Activated CD8-positive, alpha-beta T cell treated with anti-CD3 and anti-CD28 coated beads, Interleukin-2, amount 10 ng/mL, durations not matched to agents 7 days and 5 days (primary cell): Measurements from ENCODE around the gene MAST1. TPM values are rescaled to one million over a fixed set of nuclear protein-coding genes. Genes with fewer than 3 reads are reported as not detected.
"Not testable (repeated sequence)": the region's sequence is repeated elsewhere in the genome, so short reads cannot be mapped to it uniquely, and the experiment has no call there.

Experiments used
- ATAC-seq: fragments of 150-1000 bp; cut with Tn5 transposase; one replicate; pipeline ENCODE4 v1.10.0; 2021; ENCODE audit warnings: moderate library complexity
- CTCF ChIA-PET: fragments of 350-600 bp; sonication (Branson Sonifier 250); formaldehyde crosslinking; loops from one replicate; lab custom pipeline; 2021; ENCODE audit warnings: antibody characterized with exemption; lab: Charles Lee
- POLR2A ChIA-PET: fragments of 350-600 bp; sonication (Branson Sonifier 250); formaldehyde crosslinking; loops from one replicate; lab custom pipeline; 2021; ENCODE audit warnings: antibody characterized with exemption; lab: Charles Lee
- DNase-seq: peaks from one replicate; pipeline ENCODE4 v3.0.0-alpha.2; 2020
- H3K27ac Mint-ChIP-seq: one replicate; pipeline ENCODE4 v1.8.0; 2021; ENCODE audit warnings: mild to moderate bottlenecking, mixed read lengths
- H3K27me3 Mint-ChIP-seq: one replicate; pipeline ENCODE4 v1.8.0; 2021; ENCODE audit warnings: low read depth, mixed read lengths
- H3K36me3 Mint-ChIP-seq: one replicate; pipeline ENCODE4 v1.8.0; 2021; ENCODE audit warnings: low read depth, mixed read lengths
- H3K4me1 Mint-ChIP-seq: one replicate; pipeline ENCODE4 v1.8.0; 2021; ENCODE audit warnings: low read depth, mixed read lengths
- H3K4me3 Mint-ChIP-seq: one replicate; pipeline ENCODE4 v1.8.0; 2021; ENCODE audit warnings: mild to moderate bottlenecking, mixed read lengths
- H3K9me3 Mint-ChIP-seq: one replicate; pipeline ENCODE4 v1.8.0; 2022; ENCODE audit warnings: mixed read lengths; ENCODE audit not compliant: insufficient read depth
- total RNA-seq, 2 experiments: library from RNA; stranded (reverse); gene quantifications; one replicate each; pipeline ENCODE4 v1.2.3, GENCODE V29; 2021

Gene MAST1
- total RNA-seq, 2 experiments from 2014 or later = 0.89 to 1.3 TPM

DNA sequence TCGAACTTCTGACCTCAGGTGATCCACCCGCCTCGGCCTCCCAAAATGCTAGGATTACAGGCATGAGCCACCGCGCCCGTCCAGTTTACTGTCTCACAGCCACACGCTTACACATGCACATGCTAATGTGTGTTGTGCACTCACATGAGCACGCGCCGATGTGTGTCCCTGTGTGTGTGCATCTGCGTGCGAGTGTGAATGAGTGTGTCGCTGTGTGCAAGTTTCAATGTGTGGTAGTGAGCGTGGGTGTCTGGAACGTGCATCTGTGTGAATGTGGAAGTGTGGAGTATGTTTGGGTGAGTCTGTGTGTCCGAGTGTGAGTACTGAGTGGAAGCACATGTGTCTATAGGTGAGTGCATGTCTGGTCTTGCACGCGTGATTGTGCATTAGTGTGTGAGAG is 4.2 kb downstream of the MAST1 start:
- DNase-seq (no peak), ATAC-seq (no peak)
- CTCF ChIA-PET = no interaction called here
- Mint-ChIP-seq H3K27ac (no peak overlapping the region), H3K4me1 (peaks cover 27% of the 10 kb centered on the region), H3K27me3 (peaks cover 53% of the 10 kb centered on the region), H3K36me3 (no peaks in the 10 kb centered on the region), H3K4me3 (no peak overlapping the region), H3K9me3 (no peaks in the 10 kb centered on the region)
- POLR2A ChIA-PET = no interaction called here

DNA sequence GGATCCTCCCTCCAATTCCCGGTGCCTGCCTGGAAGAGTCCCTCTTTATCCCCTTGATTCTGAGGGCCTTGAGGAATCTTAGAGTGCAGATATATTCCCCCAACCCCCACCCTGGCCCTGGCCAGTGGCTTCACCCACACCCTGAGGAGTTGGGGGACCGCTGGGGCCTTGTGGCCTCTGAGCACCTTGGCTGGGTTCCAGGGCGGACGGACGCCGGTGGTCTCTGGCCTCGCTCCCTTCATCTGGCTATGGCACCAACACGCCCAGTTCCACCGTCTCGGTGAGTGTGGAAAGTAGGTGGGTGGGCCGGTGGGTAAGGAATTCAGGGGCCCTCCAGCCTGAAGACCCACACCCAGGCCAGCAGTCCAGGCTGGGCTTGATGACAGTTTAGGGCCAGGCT is 5.0 kb downstream of the MAST1 start:
- ATAC-seq = no peak
- Mint-ChIP-seq H3K36me3 (no peaks in the 10 kb centered on the region), H3K4me1 (peaks cover 28% of the 10 kb centered on the region), H3K27me3 (peaks cover 48% of the 10 kb centered on the region), H3K4me3 (no peak overlapping the region), H3K9me3 (no peaks in the 10 kb centered on the region), H3K27ac (no peak overlapping the region)
- CTCF ChIA-PET = interaction anchor here (7.3 kb wide), 1 partner anchor 85 kb away, joined by 75 read pairs; no protein-coding TSS in a partner anchor
- POLR2A ChIA-PET = no interaction called here
- DNase-seq = no peak

DNA sequence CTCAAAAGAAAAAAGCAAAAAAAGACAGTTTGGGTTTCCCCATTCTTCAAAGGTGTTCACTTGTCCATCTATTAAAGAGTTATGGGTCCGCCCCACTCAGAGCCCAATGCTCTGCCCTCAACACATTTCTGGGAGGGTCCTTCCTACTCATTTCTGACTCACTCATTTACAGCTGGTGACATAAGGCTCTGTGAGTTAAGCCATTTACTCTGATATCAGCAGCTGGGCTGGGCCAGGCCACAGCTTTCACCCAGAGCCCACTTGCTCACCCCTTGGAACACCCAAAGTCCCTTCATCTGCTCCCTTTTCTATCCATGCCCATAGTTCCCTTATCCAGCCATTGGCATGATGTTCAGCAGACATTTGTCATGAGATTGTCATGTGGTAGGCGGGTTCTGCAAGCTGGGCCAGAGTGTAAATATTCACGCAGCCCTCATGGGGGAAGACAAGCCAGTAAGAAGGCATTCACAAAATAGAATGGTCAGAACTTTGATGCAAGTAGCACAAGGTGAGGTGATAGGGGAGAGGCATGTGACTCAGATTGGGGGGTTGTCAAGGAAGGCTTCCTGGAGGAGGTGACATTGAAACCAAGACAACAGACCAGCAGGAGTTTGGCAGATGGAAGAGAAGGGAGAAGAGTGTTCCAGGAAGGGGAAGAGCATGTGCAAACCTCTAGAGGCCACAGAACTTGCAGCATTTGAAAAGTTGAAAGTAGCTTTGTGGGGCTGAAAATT is 5.9 kb downstream of the MAST1 start:
- POLR2A ChIA-PET = no interaction called here
- Mint-ChIP-seq H3K4me3 (no peak overlapping the region), H3K27ac (no peak overlapping the region), H3K27me3 (peaks cover 44% of the 10 kb centered on the region), H3K36me3 (no peaks in the 10 kb centered on the region), H3K4me1 (peaks cover 24% of the 10 kb centered on the region), H3K9me3 (no peaks in the 10 kb centered on the region)
- ATAC-seq (no peak), DNase-seq (no peak)
- CTCF ChIA-PET = interaction anchor here (1.4 to 7.3 kb wide), 3 partner anchors 78 to 121 kb away, joined by 3 to 75 read pairs (median 6); no protein-coding TSS in a partner anchor

DNA sequence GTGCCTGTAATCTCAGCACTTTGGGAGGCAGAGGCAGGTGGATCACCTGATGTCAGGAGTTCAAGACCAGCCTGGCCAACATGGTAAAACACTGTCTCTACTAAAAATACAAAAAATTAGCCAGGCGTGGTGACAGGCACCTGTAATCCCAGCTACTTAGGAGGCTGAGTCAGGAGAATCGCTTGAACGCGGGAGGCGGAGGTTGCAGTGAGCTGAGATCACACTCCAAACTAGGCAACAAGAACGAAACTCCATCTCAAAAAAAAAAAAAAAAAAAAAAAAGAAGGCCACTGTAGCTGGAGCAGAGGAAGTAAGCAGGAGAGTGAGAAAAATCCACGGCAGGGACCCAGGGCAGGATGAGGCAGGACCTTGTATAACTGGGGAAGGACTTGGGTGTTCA is 8.3 kb downstream of the MAST1 start:
- H3K27ac Mint-ChIP-seq, H3K4me3 Mint-ChIP-seq, ATAC-seq, H3K4me1 Mint-ChIP-seq, H3K36me3 Mint-ChIP-seq, H3K9me3 Mint-ChIP-seq, DNase-seq: not testable (repeated sequence)
- ChIA-PET CTCF (interaction anchor here (0.5 to 7.3 kb wide), 29 partner anchors 10 to 233 kb away, joined by 3 to 75 read pairs (median 5); partner anchors contain the start of genes GET3, JUNB, PRDX2 and RTBDN), POLR2A (interaction anchor here (0.7 kb wide), 1 partner anchor 30 kb away, joined by 3 read pairs; no protein-coding TSS in a partner anchor)
- H3K27me3 Mint-ChIP-seq = peaks cover 24% of the 10 kb centered on the region

DNA sequence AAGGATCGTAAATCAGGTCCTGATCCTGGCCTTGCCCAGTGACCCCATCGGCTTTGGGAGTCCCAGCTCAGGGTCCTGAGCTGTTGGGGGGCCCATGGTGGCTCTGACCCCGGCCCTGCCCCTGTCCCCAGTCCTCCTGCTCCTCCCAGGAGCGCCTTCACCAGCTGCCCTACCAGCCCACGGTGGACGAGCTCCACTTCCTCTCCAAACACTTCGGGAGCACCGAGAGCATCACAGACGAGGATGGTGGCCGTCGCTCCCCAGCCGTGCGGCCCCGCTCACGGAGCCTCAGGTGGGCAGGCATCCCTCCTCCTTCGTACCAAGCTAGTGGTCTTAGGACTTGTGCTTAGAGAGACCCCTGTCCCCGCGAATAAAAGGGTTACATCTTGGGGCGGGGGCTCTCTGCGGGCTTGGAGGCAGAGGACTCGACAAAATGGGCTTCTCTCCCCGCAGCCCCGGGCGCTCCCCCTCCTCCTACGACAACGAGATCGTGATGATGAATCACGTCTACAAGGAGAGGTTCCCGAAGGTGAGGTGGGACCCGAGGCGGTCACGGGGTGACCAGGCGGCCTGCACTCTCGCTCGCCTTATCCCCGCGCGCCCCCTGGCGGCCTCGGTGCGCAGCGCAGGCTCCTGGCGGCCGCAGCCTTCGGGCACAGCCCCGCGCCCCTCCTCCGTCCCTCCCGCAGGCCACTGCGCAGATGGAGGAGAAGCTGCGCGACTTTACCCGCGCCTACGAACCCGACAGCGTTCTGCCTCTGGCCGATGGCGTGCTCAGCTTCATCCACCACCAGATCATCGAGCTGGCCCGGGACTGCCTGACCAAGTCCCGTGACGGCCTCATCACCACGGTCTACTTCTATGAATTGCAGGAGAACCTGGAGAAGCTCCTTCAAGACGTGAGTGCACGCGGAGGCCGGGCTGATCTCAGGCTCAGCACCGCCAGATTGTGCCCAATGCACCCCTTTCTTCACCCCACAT is 9.1 kb downstream of the MAST1 start:
- Mint-ChIP-seq H3K4me1 (peaks cover 8% of the 10 kb centered on the region), H3K27ac (no peak overlapping the region), H3K36me3 (no peaks in the 10 kb centered on the region), H3K9me3 (no peaks in the 10 kb centered on the region), H3K4me3 (peak overlapping the region; percentile 34), H3K27me3 (peaks cover 19% of the 10 kb centered on the region)
- DNase-seq (peak; percentile 86), ATAC-seq (peak; percentile 98)
- ChIA-PET CTCF (interaction anchor here (0.5 to 7.3 kb wide), 59 partner anchors 10 to 283 kb away, joined by 3 to 75 read pairs (median 4); partner anchors contain the start of genes DNASE2, FBXW9, GCDH and GET3), POLR2A (interaction anchor here (0.5 to 0.7 kb wide), 4 partner anchors 29 to 1642 kb away, joined by 3 to 5 read pairs (median 3); no protein-coding TSS in a partner anchor)

DNA sequence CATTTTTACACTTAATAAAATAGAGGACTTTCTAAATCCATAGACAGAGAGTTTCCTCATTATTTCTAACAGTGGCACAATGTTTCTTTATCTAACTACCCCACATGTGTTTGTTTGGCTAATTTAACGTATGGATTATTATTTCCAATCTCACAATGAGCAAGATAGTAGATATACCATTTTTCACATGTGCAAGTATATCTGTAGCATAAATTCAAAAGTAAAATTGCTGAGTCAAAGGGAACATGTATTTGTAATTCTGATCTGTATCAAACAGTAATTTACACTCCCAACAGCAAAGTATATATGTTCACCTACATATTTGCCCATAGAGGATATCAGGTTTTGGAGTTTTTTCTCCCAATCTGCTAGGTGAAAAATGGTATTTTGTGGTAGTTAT is 18.3 kb downstream of the MAST1 start:
- Mint-ChIP-seq H3K27ac (no peak overlapping the region), H3K27me3 (peaks cover 3% of the 10 kb centered on the region), H3K36me3 (no peaks in the 10 kb centered on the region), H3K4me3 (no peak overlapping the region), H3K9me3 (no peaks in the 10 kb centered on the region), H3K4me1 (no peaks in the 10 kb centered on the region)
- ChIA-PET CTCF (no interaction called here), POLR2A (no interaction called here)
- DNase-seq (no peak), ATAC-seq (no peak)

DNA sequence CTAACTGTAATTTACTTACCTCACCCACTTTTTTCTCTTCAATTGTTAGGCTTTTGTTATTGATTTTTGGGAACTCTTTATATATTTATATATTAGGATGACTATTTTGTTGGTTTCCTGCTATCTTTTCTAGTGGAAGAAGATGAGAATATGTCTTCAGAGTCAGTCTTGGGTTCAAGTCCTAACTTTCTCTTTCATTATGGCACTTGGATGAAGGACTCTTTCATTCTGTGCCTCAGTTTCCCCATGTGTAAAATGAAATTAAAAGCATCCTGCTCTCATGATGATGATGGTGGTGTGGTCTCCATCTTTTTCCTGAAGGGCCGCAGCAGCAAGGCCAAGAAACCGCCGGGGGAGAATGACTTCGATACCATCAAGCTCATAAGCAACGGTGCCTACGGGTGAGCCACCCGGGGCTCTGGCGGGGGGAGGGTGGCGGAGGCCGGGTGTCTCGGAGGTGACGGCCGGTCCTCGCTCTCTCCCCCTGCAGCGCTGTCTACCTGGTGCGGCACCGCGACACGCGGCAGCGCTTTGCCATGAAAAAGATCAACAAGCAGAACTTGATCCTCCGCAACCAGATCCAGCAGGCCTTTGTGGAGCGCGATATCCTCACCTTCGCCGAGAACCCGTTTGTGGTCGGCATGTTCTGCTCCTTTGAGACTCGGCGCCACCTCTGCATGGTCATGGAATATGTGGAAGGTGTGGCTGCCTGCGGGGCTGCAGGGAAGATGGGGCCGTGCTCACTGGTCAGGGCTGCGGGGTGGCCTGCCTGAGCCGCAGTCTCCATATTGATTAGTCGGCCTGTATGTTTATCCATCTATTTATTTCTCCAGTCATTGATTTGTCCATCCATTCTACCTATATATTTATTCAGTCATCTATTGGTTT is 20.0 kb downstream of the MAST1 start:
- no peak for DNase-seq
- Mint-ChIP-seq H3K4me1 (no peaks in the 10 kb centered on the region), H3K36me3 (no peaks in the 10 kb centered on the region), H3K4me3 (no peak overlapping the region), H3K27me3 (peaks cover 3% of the 10 kb centered on the region), H3K9me3 (no peaks in the 10 kb centered on the region), H3K27ac (no peak overlapping the region)
- ChIA-PET POLR2A (no interaction called here), CTCF (interaction anchor here (1.3 kb wide), 1 partner anchor 10 kb away, joined by 6 read pairs; no protein-coding TSS in a partner anchor)
- no peak for ATAC-seq

DNA sequence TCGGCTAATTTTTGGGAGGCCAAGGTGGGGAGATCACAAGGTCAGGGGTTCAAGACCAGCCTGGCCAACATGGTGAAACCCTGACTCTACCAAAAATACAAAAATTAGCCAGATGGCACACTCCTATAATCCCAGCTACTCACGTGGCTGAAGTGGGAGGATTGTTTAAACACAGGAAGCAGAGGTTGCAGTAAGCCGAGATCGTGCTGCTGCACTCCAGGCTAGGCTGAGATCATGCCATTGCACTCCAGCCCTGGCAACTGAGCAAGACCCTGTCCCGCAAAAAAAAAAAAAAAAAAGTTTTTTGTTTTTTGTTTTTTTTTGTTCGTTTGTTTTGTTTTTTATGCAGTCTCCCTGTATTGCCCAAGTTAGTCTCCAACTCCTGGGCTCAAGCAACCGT is 21.2 kb downstream of the MAST1 start:
- Mint-ChIP-seq H3K27me3 (peaks cover 3% of the 10 kb centered on the region), H3K9me3 (no peaks in the 10 kb centered on the region), H3K4me1 (no peaks in the 10 kb centered on the region), H3K27ac (no peak overlapping the region), H3K36me3 (no peaks in the 10 kb centered on the region), H3K4me3 (no peak overlapping the region)
- ATAC-seq = no peak
- ChIA-PET CTCF (no interaction called here), POLR2A (no interaction called here)
- no peak for DNase-seq

DNA sequence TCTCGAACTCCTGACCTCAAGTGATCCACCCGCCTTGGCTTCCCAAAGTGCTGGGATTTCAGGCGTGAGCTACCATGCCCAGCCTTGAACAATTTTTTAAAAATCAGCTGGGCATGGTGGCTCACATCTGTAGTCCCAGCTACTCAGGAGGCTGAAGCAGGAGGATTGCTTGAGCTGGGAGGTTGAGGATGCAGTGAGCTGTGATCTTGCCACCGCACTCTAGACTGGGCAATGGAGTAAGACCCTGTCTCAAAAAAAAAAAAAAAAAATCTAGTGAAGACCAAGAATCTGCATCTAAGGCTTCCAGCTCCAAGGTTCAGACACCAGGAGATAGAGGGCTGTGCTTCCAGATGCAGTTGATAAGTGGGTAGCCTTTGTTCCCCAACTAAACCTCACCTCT is 25.8 kb downstream of the MAST1 start:
- POLR2A ChIA-PET = no interaction called here
- Mint-ChIP-seq H3K36me3 (no peaks in the 10 kb centered on the region), H3K27me3 (no peaks in the 10 kb centered on the region), H3K4me1 (peaks cover 18% of the 10 kb centered on the region), H3K9me3 (no peaks in the 10 kb centered on the region), H3K4me3 (no peak overlapping the region), H3K27ac (no peak overlapping the region)
- DNase-seq (no peak), ATAC-seq (no peak)
- CTCF ChIA-PET = interaction anchor here (0.8 to 2.0 kb wide), 6 partner anchors 16 to 107 kb away, joined by 4 to 9 read pairs (median 6); no protein-coding TSS in a partner anchor

DNA sequence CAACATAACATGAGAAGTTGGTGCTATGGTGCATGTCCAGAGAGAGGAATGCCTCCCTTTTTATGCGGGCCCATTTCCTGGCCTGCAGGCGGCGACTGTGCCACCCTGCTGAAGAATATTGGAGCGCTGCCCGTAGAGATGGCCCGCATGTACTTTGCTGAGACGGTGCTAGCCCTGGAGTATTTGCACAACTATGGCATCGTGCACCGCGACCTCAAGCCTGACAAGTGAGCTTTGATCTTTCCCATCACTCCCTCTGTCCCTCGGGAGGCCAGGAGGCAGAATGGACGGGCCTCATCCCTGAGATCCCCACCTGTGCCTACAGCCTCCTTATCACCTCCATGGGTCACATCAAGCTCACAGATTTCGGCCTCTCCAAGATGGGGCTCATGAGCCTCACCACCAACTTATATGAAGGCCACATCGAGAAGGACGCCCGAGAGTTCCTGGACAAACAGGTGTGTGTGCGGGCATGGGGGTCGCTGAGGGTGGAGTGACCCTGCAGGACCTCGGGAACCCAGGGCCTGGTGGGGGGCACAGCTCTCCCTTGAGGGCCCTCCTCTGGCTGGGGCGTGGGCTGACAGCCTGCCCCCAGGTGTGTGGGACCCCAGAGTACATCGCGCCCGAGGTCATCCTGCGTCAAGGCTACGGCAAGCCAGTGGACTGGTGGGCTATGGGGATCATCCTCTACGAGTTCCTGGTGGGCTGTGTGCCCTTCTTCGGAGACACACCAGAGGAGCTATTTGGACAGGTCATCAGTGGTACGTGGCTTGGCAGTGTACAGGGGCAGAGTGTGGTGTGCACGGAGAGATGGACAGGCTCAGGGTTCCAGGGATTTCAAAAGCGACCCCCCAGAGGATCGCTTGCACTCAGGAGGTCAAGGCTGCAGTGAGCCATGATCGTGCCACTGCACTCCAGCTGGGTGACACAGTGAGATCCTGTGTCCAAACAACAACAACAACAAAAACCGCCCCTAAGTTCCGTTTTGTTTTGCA is 26.7 kb downstream of the MAST1 start:
- POLR2A ChIA-PET = no interaction called here
- Mint-ChIP-seq H3K36me3 (no peaks in the 10 kb centered on the region), H3K4me1 (peaks cover 18% of the 10 kb centered on the region), H3K27ac (no peak overlapping the region), H3K4me3 (no peak overlapping the region), H3K27me3 (no peaks in the 10 kb centered on the region), H3K9me3 (no peaks in the 10 kb centered on the region)
- DNase-seq (no peak), ATAC-seq (no peak)
- CTCF ChIA-PET = interaction anchor here (0.8 to 2.0 kb wide), 4 partner anchors 17 to 100 kb away, joined by 4 to 9 read pairs (median 6); no protein-coding TSS in a partner anchor
